Thyroid gland (tissue), 4 donors: Measurements from ENCODE around the gene SPOCK1.

Source experiments
- CTCF ChIP-seq, 6 experiments: fragments of 200-600 bp in 3 of 6; fragments of 450-650 bp in 3 of 6; sonication (generic) in 3 of 6; IDR thresholded peaks; one replicate each; pipeline ENCODE4 v1.5.1; 2016 to 2019; ENCODE audit warnings: antibody characterized with exemption in 6 of 6, mild to moderate bottlenecking in 2 of 6, inconsistent platforms in 1 of 6, moderate library complexity in 1 of 6
- POLR2A ChIP-seq, 2 donors: fragments of 450-650 bp; IDR thresholded peaks; one replicate each; pipeline ENCODE4 v1.6.1; 2017; ENCODE audit warnings: antibody characterized with exemption in 2 of 2, mild to moderate bottlenecking in 2 of 2, moderate library complexity in 1 of 2

DNA sequence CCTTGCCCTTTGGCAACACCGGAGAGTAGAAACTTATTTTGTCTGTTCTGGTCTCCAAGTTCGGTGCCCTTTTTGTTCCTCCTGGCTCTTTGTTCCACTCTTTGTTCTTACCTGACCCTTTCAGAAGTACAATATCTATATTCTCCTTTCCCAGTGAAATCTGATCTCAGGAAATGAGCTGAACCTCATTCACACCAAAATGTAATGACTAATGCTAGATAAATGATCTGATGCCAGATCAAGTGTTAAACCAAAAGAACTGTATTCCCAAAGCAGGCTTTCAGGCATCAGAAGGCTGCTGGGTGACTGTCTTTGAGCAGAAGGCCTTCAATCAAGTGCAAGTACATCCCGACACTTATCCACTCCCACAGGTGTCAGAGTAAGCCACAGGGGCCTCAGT lies 156.4 kb downstream of the SPOCK1 start:
- TF ChIP-seq CTCF (IDR thresholded peaks at IDR 0.05) (no peak), POLR2A (IDR thresholded peaks at IDR 0.05) (no peak)
